Keratinocyte (primary cell): ENCODE data around the gene RBPJL. TPM values are rescaled to one million over a fixed set of nuclear protein-coding genes. Genes with fewer than 3 reads are reported as not detected.

Source experiments
- DNase-seq: peaks from one replicate; pipeline ENCODE4 v3.0.0-alpha.2; 2011; ENCODE audit warnings: low read depth, missing footprints, low spot score
- FAIRE-seq: peaks from 2 replicates; lab custom pipeline; 2011; peaks lifted over from hg19 to GRCh38; lab: Jason Lieb, UNC
- H2AFZ ChIP-seq: 2 replicates; pipeline ENCODE4 v1.6.0; 2012; ENCODE audit warnings: low read length, control low read depth, inconsistent platforms; ENCODE audit not compliant: control insufficient read depth
- H3K27ac ChIP-seq: 2 replicates; pipeline ENCODE4 v1.5.1; 2011; ENCODE audit warnings: low read length; ENCODE audit not compliant: control insufficient read depth, insufficient read depth
- H3K27me3 ChIP-seq: 3 replicates; pipeline ENCODE4 v1.6.0; 2011; ENCODE audit warnings: low read length; ENCODE audit not compliant: control insufficient read depth, insufficient read depth; ENCODE audit errors: extremely low read depth
- H3K36me3 ChIP-seq, 2 experiments: 2 replicates in 1 of 2; 3 replicates in 1 of 2; pipeline ENCODE4 v1.5.1; 2011; ENCODE audit warnings: low read length in 2 of 2, mild to moderate bottlenecking in 1 of 2; ENCODE audit not compliant: control insufficient read depth in 2 of 2, insufficient read depth in 2 of 2; ENCODE audit errors: extremely low read depth in 1 of 2
- H3K4me1 ChIP-seq: 3 replicates; pipeline ENCODE4 v1.5.1; 2011; ENCODE audit warnings: low read length; ENCODE audit not compliant: control insufficient read depth, insufficient read depth; ENCODE audit errors: extremely low read depth
- H3K4me2 ChIP-seq: 3 replicates; pipeline ENCODE4 v1.6.0; 2011; ENCODE audit warnings: low read depth, low read length; ENCODE audit not compliant: control insufficient read depth, insufficient read depth; ENCODE audit errors: extremely low read depth
- H3K4me3 ChIP-seq, 3 experiments: fragments of 200-600 bp in 1 of 3; sonication (generic) in 1 of 3; 2 replicates in 2 of 3; 3 replicates in 1 of 3; pipeline ENCODE4 v1.5.1; 2011 to 2016; ENCODE audit warnings: low read length in 3 of 3, mild to moderate bottlenecking in 3 of 3, control low read depth in 2 of 3, inconsistent platforms in 1 of 3, low read depth in 1 of 3, mixed read lengths in 1 of 3, mixed run types in 1 of 3, moderate library complexity in 1 of 3; ENCODE audit not compliant: control insufficient read depth in 2 of 3, insufficient read depth in 2 of 3; ENCODE audit errors: extremely low read depth in 1 of 3
- H3K79me2 ChIP-seq: 2 replicates; pipeline ENCODE4 v1.6.0; 2012; ENCODE audit warnings: low read length; ENCODE audit not compliant: control insufficient read depth, insufficient read depth
- H3K9ac ChIP-seq: 3 replicates; pipeline ENCODE4 v1.6.0; 2011; ENCODE audit warnings: low read length; ENCODE audit not compliant: control insufficient read depth, insufficient read depth; ENCODE audit errors: extremely low read depth
- H3K9me1 ChIP-seq: 3 replicates; pipeline ENCODE4 v1.6.0; 2011; ENCODE audit warnings: low read length; ENCODE audit not compliant: control insufficient read depth, insufficient read depth; ENCODE audit errors: extremely low read depth
- H3K9me3 ChIP-seq: 2 replicates; pipeline ENCODE4 v1.5.1; 2012; ENCODE audit warnings: low read depth, low read length; ENCODE audit not compliant: control insufficient read depth
- H4K20me1 ChIP-seq: 3 replicates; pipeline ENCODE4 v1.6.0; 2011; ENCODE audit warnings: low read length; ENCODE audit not compliant: control insufficient read depth, insufficient read depth; ENCODE audit errors: extremely low read depth
- EZH2 ChIP-seq: IDR thresholded peaks from one replicate; pipeline ENCODE4 v1.6.1; 2012; ENCODE audit warnings: inconsistent platforms, mild to moderate bottlenecking, low read length, moderate library complexity
- dilution Hi-C: fragments of 300-500 bp; cut with MboI; formaldehyde crosslinking; loops from one replicate; pipeline ENCODE4 v1.7.0; 2020; ENCODE audit warnings: low sequenced_read_pairs; ENCODE audit not compliant: extremely low pct_ligation_motif_present
- polyA plus RNA-seq, 5 experiments: library from polyadenylated mRNA; depleted of rRNA in 3 of 5; stranded (reverse) in 3 of 5; stranded (forward) in 1 of 5; unstranded in 1 of 5; fragments of >200 nt; gene quantifications; 1 replicate in 1 of 5; 2 replicates in 3 of 5; 3 replicates in 1 of 5; pipeline versions ENCODE4 v1.2.1 to v1.2.3, GENCODE V29; 2011 to 2012; ENCODE audit warnings: missing spikeins in 2 of 5, low read depth in 1 of 5, low replicate concordance in 1 of 5
- TF ChIP-seq, protein P1 (sequence below), 3 experiments: IDR thresholded peaks in 1 of 3; conservative IDR thresholded peaks in 1 of 3; optimal IDR thresholded peaks in 1 of 3; 2 replicates in 2 of 3; 3 replicates in 1 of 3; pipeline versions ENCODE3 to v1.5.1; 2011; ENCODE audit warnings: low read length in 3 of 3, mild to moderate bottlenecking in 3 of 3, moderate library complexity in 2 of 3, control low read depth in 1 of 3, inconsistent platforms in 1 of 3; ENCODE audit not compliant: insufficient read depth in 2 of 3; ENCODE audit errors: extremely low read depth in 1 of 3

RBPJL gene
- polyA plus RNA-seq, 1 donor (not counting 4 experiments of a cell fraction or from before 2014, with no cell fraction given): not detected

DNA sequence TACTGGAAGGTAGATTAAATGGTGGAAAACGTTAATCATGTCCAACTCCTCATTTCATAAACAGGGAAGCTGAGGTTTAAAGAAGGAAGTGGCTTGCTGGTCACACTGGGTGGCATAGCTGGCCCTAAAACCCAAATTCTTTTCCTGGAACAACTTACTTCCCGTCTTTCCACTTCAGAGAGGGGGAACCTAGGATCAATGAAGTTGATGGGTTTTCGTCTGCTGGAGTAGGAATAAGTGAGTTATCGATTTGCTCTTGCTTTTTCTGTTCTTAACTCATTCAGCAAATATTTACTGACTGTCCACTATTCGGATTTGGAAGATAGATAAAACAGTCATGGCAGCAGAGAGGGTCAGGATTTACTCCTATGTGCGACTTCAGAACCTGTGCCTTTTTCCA is 55.2 kb downstream of the RBPJL start:
- peaks cover 19% of the 10 kb centered on the region for H3K79me2 ChIP-seq
- H3K9ac ChIP-seq: no peak overlapping the region
- peaks cover 5 to 13% of the 10 kb centered on the region in 2 experiments for H3K36me3 ChIP-seq
- no peak for TF ChIP-seq EZH2
- TF ChIP-seq, protein P1, sequence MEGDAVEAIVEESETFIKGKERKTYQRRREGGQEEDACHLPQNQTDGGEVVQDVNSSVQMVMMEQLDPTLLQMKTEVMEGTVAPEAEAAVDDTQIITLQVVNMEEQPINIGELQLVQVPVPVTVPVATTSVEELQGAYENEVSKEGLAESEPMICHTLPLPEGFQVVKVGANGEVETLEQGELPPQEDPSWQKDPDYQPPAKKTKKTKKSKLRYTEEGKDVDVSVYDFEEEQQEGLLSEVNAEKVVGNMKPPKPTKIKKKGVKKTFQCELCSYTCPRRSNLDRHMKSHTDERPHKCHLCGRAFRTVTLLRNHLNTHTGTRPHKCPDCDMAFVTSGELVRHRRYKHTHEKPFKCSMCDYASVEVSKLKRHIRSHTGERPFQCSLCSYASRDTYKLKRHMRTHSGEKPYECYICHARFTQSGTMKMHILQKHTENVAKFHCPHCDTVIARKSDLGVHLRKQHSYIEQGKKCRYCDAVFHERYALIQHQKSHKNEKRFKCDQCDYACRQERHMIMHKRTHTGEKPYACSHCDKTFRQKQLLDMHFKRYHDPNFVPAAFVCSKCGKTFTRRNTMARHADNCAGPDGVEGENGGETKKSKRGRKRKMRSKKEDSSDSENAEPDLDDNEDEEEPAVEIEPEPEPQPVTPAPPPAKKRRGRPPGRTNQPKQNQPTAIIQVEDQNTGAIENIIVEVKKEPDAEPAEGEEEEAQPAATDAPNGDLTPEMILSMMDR (optimal IDR thresholded peaks at IDR 0.05 in 1 of 3, IDR thresholded peaks at IDR 0.05 in 1 of 3, conservative IDR thresholded peaks at IDR 0.05 in 1 of 3; ENCODE audit: extremely low read depth in 1 of 3, insufficient read depth in 2 of 3, low read length in 3 of 3): no peak
- H3K27ac ChIP-seq: no peak overlapping the region
- no peaks in the 10 kb centered on the region for H3K9me3 ChIP-seq
- no peak overlapping the region for H3K4me3 ChIP-seq
- H2AFZ ChIP-seq: no peak overlapping the region
- no peaks in the 10 kb centered on the region for H3K27me3 ChIP-seq
- H3K4me2 ChIP-seq: no peak overlapping the region
- peaks cover 44% of the 10 kb centered on the region for H3K4me1 ChIP-seq
- H3K9me1 ChIP-seq: no peaks in the 10 kb centered on the region
- no peaks in the 10 kb centered on the region for H4K20me1 ChIP-seq
- DNase-seq: no peak
- dilution Hi-C loops: no loop called here
- FAIRE-seq: no peak

DNA sequence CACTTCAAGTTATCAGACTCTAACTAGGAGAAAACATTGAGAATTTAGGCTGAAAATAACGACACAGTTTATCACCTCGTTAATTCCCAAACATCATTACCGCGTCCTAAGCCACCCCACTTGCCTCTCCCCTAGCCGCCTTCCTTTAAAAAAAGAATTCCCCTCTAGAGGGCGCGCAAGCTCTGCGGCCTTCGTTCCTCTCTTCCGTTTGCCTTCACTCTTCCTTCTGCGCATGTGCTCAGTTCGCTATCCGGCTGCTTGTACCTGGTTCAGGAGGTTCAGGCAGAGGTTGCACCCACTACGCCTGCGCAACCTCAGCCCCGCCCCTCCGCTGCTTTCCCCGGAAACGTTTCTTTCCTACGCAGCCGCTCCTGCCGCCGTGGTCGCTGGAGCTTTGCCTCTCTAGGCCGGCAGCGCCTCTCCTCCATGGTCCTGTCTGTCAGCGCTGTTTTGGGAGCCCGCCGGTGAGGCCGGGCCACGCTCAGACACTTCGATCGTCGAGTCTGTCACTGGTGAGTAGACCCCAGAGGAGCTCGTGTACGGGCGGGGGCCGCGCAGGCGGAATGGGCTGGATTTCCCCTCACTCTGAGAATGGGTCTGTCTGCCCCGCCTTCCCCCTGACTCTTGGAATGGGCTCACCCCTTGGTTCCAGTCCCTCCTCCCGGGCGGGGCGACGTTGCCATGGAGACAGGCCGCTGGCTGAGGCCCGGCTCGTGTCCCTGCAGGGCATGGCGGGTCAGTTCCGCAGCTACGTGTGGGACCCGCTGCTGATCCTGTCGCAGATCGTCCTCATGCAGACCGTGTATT is 56.4 kb downstream of the RBPJL start, which contains the start of gene SYS1:
Gene SYS1 (plus strand): TSS at position 353 of the 807 bp plus-strand sequence. CDS start 376 bp downstream, at position 729.
- H3K9ac ChIP-seq: peak within 1 kb of the TSS; percentile 95
- H3K4me3 ChIP-seq: peak within 1 kb of the TSS; percentile 85
- TF ChIP-seq, protein P1 (optimal IDR thresholded peaks at IDR 0.05 in 1 of 3, IDR thresholded peaks at IDR 0.05 in 1 of 3, conservative IDR thresholded peaks at IDR 0.05 in 1 of 3; ENCODE audit: extremely low read depth in 1 of 3, insufficient read depth in 2 of 3, low read length in 3 of 3): peak; percentile 81 to 93 (median 93)
- TF ChIP-seq EZH2: no peak
- no peaks in the 10 kb centered on the region for H3K9me3 ChIP-seq
- no peaks in the 10 kb centered on the region for H4K20me1 ChIP-seq
- H3K4me1 ChIP-seq: peaks cover 32% of the 10 kb centered on the region
- H3K36me3 ChIP-seq: peaks cover 8 to 23% of the 10 kb centered on the region in 2 experiments
- DNase-seq (peak; percentile 95), FAIRE-seq (peak; percentile 46)
- dilution Hi-C loops: no loop called here
- peak within 1 kb of the TSS; percentile 91 for H2AFZ ChIP-seq
- H3K27me3 ChIP-seq: no peaks in the 10 kb centered on the region
- peaks cover 19% of the 10 kb centered on the region for H3K79me2 ChIP-seq
- no peaks in the 10 kb centered on the region for H3K9me1 ChIP-seq
- H3K27ac ChIP-seq: peak within 1 kb of the TSS; percentile 97
- peak within 1 kb of the TSS; percentile 90 for H3K4me2 ChIP-seq
